HG02642 (cell line): ENCODE results near the gene TP53BP1.
"Not testable (repeated sequence)": the region's sequence is repeated elsewhere in the genome, so short reads cannot be mapped to it uniquely, and the experiment has no call there.

Experiments used
- ATAC-seq: cut with Tn5 transposase; IDR thresholded peaks from one replicate; pipeline ENCODE4 v1.9.1; 2021; ENCODE audit warnings: mild to moderate bottlenecking; ENCODE audit not compliant: unreplicated experiment, poor library complexity

The TP53BP1 gene

GRCh38 chr15:43429687-43430086 is 63.3 kb downstream of the TP53BP1 start:
- ATAC-seq, result no peak

- no peak for ATAC-seq
Measured at GRCh38 chr15:43423793-43424192, 69.2 kb downstream of the TP53BP1 start.

- no peak for ATAC-seq
Measured at GRCh38 chr15:43420876-43421275, 72.1 kb downstream of the TP53BP1 start.

- no peak for ATAC-seq
Measured at GRCh38 chr15:43420435-43420834, 72.5 kb downstream of the TP53BP1 start.

GRCh38 chr15:43414196-43414595 is 78.8 kb downstream of the TP53BP1 start:
- ATAC-seq, result no peak

- no peak for ATAC-seq
Measured at GRCh38 chr15:43412096-43412495, 80.9 kb downstream of the TP53BP1 start.

GRCh38 chr15:43410572-43411214 is 82.3 kb downstream of the TP53BP1 start:
- no peak for ATAC-seq

- no peak for ATAC-seq
Measured at GRCh38 chr15:43408789-43409188, 84.2 kb downstream of the TP53BP1 start.

- ATAC-seq, result no peak
Measured at GRCh38 chr15:43406808-43407207, 86.1 kb downstream of the TP53BP1 start.

- ATAC-seq, result no peak
Measured at GRCh38 chr15:43406189-43406588, 86.8 kb downstream of the TP53BP1 start.

- ATAC-seq, result no peak
Measured at GRCh38 chr15:43404130-43404529, 88.8 kb downstream of the TP53BP1 start.

GRCh38 chr15:43403616-43404015 is 89.3 kb downstream of the TP53BP1 start:
- ATAC-seq, result no peak

GRCh38 chr15:43402255-43402654 is 90.7 kb downstream of the TP53BP1 start:
- ATAC-seq, result no peak

- not testable (repeated sequence) for ATAC-seq
Measured at GRCh38 chr15:43393592-43393991, 99.4 kb downstream of the TP53BP1 start.

GRCh38 chr15:43390723-43391122 is 102.2 kb downstream of the TP53BP1 start:
- ATAC-seq, result no peak

- ATAC-seq, result no peak
Measured at GRCh38 chr15:43383070-43383469, 109.9 kb downstream of the TP53BP1 start.

- no peak for ATAC-seq
Measured at GRCh38 chr15:43382310-43382709, 110.6 kb downstream of the TP53BP1 start.

- no peak for ATAC-seq
Measured at GRCh38 chr15:43378601-43379000, 114.4 kb downstream of the TP53BP1 start.

GRCh38 chr15:43376017-43376705 is 116.8 kb downstream of the TP53BP1 start:
- ATAC-seq, result no peak

GRCh38 chr15:43370975-43371974 is 121.7 kb downstream of the TP53BP1 start, which contains the start of the genes TUBGCP4 and ZSCAN29:
Gene TUBGCP4, plus strand, starts transcription at chr15:43371101. Its CDS starts 254 bp downstream, at chr15:43371355.
Gene ZSCAN29, minus strand, starts transcription at chr15:43371043. Its CDS starts 1,130 bp downstream, at chr15:43369913.
- ATAC-seq, result peak; percentile 86
